ENCODE measurements around the gene SLC8A1. TPM values are rescaled to one million over a fixed set of nuclear protein-coding genes. Genes with fewer than 3 reads are reported as not detected.

SLC8A1 gene
- total RNA-seq, 4 donors from 2014 or later: 19.6 to 51.2 (median 31.2) TPM

DNA sequence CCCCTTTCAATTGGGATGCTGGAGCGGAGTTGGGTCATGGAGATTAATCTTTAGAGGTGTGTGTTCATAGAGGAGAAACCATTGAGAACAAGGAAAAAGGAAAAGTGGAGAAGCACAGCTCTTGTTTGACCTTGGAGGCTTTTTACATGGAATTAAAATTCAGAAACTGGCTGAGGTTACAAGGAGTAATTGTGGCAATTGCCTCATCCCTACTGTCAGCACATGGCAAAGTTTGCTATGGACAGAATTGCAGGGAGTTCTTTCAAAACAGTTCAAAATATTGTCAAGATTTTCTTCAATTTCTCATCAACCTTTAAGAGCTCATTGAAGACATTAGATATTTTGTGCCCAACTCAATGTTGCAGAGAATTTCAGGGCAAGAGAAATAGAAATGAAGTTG lies 232.7 kb downstream of the SLC8A1 start:
- Histone ChIP-seq H3K36me3 (no peaks in the 10 kb centered on the region), H3K27ac (no peak overlapping the region), H3K4me3 (no peak overlapping the region), H3K27me3 (no peaks in the 10 kb centered on the region), H3K9me3 (no peaks in the 10 kb centered on the region), H3K4me1 (no peaks in the 10 kb centered on the region)
- TF ChIP-seq, protein P1, sequence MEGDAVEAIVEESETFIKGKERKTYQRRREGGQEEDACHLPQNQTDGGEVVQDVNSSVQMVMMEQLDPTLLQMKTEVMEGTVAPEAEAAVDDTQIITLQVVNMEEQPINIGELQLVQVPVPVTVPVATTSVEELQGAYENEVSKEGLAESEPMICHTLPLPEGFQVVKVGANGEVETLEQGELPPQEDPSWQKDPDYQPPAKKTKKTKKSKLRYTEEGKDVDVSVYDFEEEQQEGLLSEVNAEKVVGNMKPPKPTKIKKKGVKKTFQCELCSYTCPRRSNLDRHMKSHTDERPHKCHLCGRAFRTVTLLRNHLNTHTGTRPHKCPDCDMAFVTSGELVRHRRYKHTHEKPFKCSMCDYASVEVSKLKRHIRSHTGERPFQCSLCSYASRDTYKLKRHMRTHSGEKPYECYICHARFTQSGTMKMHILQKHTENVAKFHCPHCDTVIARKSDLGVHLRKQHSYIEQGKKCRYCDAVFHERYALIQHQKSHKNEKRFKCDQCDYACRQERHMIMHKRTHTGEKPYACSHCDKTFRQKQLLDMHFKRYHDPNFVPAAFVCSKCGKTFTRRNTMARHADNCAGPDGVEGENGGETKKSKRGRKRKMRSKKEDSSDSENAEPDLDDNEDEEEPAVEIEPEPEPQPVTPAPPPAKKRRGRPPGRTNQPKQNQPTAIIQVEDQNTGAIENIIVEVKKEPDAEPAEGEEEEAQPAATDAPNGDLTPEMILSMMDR (IDR thresholded peaks at IDR 0.05): no peak
- TF ChIP-seq POLR2A (IDR thresholded peaks at IDR 0.05): no peak
- DNase-seq: no peak

DNA sequence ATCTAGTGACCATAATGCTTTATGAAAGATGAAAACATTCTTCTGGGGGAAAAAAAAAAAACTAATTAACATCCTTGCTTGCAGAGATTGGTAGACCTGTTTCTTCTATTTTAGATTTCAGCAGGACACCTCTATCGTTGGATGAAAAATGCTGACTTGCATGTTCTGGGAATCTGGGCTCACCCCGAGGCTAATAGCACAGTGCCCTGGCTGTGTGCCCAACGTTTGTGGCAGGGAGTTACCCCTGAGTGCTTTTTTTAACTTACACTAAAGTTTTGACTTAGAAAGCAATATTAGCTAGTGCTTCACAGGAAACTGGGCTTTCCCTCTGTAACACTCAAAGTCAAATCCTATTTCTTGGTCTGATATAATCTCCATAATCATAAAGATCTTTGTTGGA lies 233.2 kb downstream of the SLC8A1 start:
- H3K36me3 ChIP-seq: no peaks in the 10 kb centered on the region
- H3K4me3 ChIP-seq: no peak overlapping the region
- no peak overlapping the region for H3K27ac ChIP-seq
- H3K9me3 ChIP-seq: no peaks in the 10 kb centered on the region
- peak in 2 of 3 donors; percentile 52 to 57 for DNase-seq
- no peaks in the 10 kb centered on the region for H3K4me1 ChIP-seq
- no peaks in the 10 kb centered on the region for H3K27me3 ChIP-seq
- TF ChIP-seq, protein P1 (IDR thresholded peaks at IDR 0.05): no peak
- TF ChIP-seq POLR2A (IDR thresholded peaks at IDR 0.05): no peak

DNA sequence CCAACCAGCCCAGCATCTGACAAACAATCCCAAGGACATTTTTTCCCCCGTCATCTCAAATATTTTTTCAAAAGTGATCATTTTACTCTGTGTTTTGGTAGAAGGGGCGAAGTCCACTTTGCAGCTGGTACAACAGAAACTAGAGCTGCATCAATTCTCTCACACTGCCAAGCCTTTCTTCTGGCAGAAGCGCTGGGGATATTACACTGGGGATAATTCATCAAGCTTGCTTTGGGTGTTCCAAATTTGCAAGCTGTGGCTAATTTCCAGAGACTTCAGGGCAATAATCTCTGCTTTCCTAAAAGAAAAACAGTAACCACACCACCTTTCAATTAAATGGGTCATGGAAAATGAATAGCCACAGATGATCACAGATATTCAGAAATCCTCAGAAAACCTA lies 238.3 kb downstream of the SLC8A1 start:
- H3K27ac ChIP-seq: no peak overlapping the region
- no peaks in the 10 kb centered on the region for H3K9me3 ChIP-seq
- H3K4me1 ChIP-seq: no peaks in the 10 kb centered on the region
- DNase-seq: no peak
- H3K36me3 ChIP-seq: no peaks in the 10 kb centered on the region
- H3K27me3 ChIP-seq: no peaks in the 10 kb centered on the region
- no peak for TF ChIP-seq POLR2A (IDR thresholded peaks at IDR 0.05)
- TF ChIP-seq, protein P1 (IDR thresholded peaks at IDR 0.05): no peak
- H3K4me3 ChIP-seq: no peak overlapping the region

DNA sequence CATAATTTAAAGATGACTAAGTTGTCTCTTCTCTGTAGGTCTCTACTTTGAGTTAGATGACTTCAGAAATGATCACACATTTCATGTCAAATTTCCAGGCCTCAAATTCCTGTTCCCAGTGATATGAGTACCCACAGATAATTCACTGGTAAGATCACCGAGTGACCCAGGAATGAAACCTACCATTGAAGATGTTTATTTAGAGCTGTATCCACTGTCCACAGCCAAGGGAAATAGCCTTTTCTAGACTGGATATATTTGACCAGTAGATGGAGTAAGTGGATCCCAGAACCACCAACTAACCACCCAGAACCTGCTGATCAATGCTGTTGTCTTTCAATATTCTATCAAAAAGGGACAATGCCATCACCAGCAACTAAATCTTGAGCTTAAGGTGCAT lies 238.8 kb downstream of the SLC8A1 start:
- H3K27ac ChIP-seq: no peak overlapping the region
- H3K4me3 ChIP-seq: no peak overlapping the region
- no peaks in the 10 kb centered on the region for H3K4me1 ChIP-seq
- no peaks in the 10 kb centered on the region for H3K36me3 ChIP-seq
- H3K9me3 ChIP-seq: no peaks in the 10 kb centered on the region
- no peak for DNase-seq
- TF ChIP-seq, protein P1 (IDR thresholded peaks at IDR 0.05): peak in 4 of 6 experiments; percentile 9 to 49 (median 42)
- TF ChIP-seq POLR2A (IDR thresholded peaks at IDR 0.05): no peak
- no peaks in the 10 kb centered on the region for H3K27me3 ChIP-seq

DNA sequence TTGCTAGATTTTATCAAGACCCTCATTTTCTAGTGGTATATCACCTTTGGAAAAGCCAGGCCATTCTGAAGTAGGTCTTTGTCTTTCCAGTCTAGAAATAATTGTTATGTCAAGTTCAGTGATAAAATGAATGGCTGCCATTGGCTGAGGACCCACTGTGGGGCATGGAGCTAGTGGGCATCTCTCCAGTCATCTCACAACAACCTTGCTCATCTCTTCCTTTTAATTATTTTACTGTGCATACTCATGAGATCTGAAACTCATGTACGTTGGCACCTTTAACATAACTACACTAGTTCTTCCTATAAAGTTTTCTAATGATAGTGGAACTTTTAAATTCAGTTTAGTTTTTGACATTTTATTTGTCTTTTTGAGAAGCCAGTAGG lies 240.9 kb downstream of the SLC8A1 start:
- H3K27ac ChIP-seq: no peak overlapping the region

More for the DNA sequence above, 240.9 kb downstream of the SLC8A1 start:
- Histone ChIP-seq H3K4me1 (no peaks in the 10 kb centered on the region), H3K36me3 (no peaks in the 10 kb centered on the region), H3K4me3 (no peak overlapping the region), H3K27me3 (no peaks in the 10 kb centered on the region), H3K9me3 (no peaks in the 10 kb centered on the region)
- no peak for TF ChIP-seq POLR2A (IDR thresholded peaks at IDR 0.05)
- TF ChIP-seq, protein P1 (IDR thresholded peaks at IDR 0.05): no peak
- no peak for DNase-seq

Measured in Peyer's patch (tissue), 4 donors.